Nephron (organoid): Measurements from ENCODE around the gene OR10G8.

Experiments
- H3K27ac Mint-ChIP-seq, 3 experiments: 2 replicates each; pipeline ENCODE4 v1.8.0; 2020; ENCODE audit warnings: mixed read lengths in 3 of 3, mild to moderate bottlenecking in 2 of 3, moderate library complexity in 1 of 3
- H3K27me3 Mint-ChIP-seq: 2 replicates; pipeline ENCODE4 v1.8.0; 2021; ENCODE audit warnings: low read depth, mild to moderate bottlenecking, moderate library complexity, mixed read lengths
- H3K36me3 Mint-ChIP-seq: 2 replicates; pipeline ENCODE4 v1.8.0; 2020; ENCODE audit warnings: low read depth, mixed read lengths
- H3K4me1 Mint-ChIP-seq: 2 replicates; pipeline ENCODE4 v1.8.0; 2020; ENCODE audit warnings: mixed read lengths
- H3K4me3 Mint-ChIP-seq, 3 experiments: 2 replicates each; pipeline ENCODE4 v1.8.0; 2020; ENCODE audit warnings: mild to moderate bottlenecking in 3 of 3, mixed read lengths in 3 of 3, moderate library complexity in 2 of 3
- H3K9me3 Mint-ChIP-seq: 2 replicates; pipeline ENCODE4 v1.8.0; 2020; ENCODE audit warnings: mixed read lengths
- TF ChIP-seq, protein P1 (sequence below), 3 experiments: fragments of 200-600 bp; sonication (generic); IDR thresholded peaks; one replicate each; pipeline ENCODE4 v1.5.0; 2021; ENCODE audit warnings: antibody characterized with exemption in 3 of 3; ENCODE audit not compliant: unreplicated experiment in 3 of 3

Gene OR10G8

DNA sequence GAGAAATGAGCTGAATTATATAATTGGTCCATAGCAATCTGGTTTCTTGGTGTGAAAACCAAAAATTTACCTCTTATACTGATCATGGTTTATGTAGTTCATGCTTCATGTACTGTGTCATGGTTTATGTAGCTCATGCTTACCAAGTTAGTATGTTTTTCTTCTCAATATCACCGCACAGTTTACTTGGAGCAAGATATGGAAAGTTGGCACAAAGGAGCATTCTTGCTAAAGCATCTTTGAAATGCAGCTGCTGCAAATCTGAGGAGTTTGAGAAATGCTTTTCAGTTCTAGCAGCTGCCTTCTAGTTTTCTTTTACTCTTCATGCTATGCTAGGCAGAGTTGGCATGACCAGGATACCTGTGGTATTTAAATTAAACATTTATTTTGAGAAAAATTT lies 10.1 kb downstream of the OR10G8 start:
- H3K27me3 Mint-ChIP-seq: no peaks in the 10 kb centered on the region
- no peaks in the 10 kb centered on the region for H3K4me1 Mint-ChIP-seq
- no peaks in the 10 kb centered on the region for H3K9me3 Mint-ChIP-seq
- TF ChIP-seq, protein P1, sequence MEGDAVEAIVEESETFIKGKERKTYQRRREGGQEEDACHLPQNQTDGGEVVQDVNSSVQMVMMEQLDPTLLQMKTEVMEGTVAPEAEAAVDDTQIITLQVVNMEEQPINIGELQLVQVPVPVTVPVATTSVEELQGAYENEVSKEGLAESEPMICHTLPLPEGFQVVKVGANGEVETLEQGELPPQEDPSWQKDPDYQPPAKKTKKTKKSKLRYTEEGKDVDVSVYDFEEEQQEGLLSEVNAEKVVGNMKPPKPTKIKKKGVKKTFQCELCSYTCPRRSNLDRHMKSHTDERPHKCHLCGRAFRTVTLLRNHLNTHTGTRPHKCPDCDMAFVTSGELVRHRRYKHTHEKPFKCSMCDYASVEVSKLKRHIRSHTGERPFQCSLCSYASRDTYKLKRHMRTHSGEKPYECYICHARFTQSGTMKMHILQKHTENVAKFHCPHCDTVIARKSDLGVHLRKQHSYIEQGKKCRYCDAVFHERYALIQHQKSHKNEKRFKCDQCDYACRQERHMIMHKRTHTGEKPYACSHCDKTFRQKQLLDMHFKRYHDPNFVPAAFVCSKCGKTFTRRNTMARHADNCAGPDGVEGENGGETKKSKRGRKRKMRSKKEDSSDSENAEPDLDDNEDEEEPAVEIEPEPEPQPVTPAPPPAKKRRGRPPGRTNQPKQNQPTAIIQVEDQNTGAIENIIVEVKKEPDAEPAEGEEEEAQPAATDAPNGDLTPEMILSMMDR (IDR thresholded peaks at IDR 0.05; ENCODE audit: unreplicated experiment in 3 of 3): no peak
- H3K36me3 Mint-ChIP-seq: no peaks in the 10 kb centered on the region
- H3K27ac Mint-ChIP-seq: no peak overlapping the region
- no peak overlapping the region for H3K4me3 Mint-ChIP-seq

DNA sequence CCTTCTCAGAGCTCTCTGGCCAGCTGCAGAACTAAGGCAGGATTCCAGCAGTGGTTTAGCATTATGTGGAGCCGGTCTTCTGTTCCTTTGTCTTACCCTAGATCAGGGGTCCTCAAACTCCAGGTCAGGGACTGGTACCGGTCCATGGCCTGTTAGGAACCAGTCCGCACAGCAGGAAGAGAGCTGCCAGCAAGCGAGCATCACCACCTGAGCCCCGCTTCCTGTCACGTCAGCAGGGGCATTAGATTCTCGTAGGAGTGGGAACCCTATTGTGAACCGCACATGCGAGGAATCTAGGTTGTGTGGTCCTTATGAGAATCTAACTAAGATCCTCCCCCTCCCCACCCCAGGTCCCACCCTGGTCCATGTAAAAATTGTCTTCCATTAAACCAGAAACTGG lies 13.0 kb downstream of the OR10G8 start:
- H3K36me3 Mint-ChIP-seq: no peaks in the 10 kb centered on the region
- H3K27ac Mint-ChIP-seq: no peak overlapping the region
- no peaks in the 10 kb centered on the region for H3K9me3 Mint-ChIP-seq
- H3K27me3 Mint-ChIP-seq: no peaks in the 10 kb centered on the region
- no peaks in the 10 kb centered on the region for H3K4me1 Mint-ChIP-seq
- TF ChIP-seq, protein P1 (IDR thresholded peaks at IDR 0.05; ENCODE audit: unreplicated experiment in 3 of 3): no peak
- no peak overlapping the region for H3K4me3 Mint-ChIP-seq

DNA sequence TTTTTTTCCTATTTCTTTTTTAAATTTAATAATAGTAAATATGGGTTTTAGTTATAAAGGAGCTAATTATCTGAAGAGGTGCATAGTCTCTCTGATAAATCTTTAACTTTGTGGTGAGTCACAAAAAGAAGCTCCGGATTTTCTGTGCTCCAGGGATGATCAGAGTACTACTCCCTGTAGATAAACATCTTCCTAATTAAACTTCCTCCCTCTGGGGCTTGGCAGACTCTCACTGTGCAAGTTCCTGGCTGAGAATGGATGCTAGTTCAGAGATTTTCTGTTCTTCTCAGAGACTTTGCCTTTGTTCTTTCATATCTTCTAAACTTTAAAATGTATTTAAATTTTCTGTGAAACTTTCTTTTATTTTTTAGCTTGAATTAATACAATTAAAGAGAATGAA lies 14.7 kb downstream of the OR10G8 start, which contains the start of gene OR10G7:
Gene OR10G7, minus strand, starts transcription at position 72 of the 400 bp plus-strand sequence. CDS start 2,324 bp downstream, outside the sequence.
- Mint-ChIP-seq H3K27me3 (no peaks in the 10 kb centered on the region), H3K4me1 (no peaks in the 10 kb centered on the region), H3K4me3 (no peak within 1 kb of the TSS), H3K9me3 (no peaks in the 10 kb centered on the region), H3K36me3 (no peaks in the 10 kb centered on the region), H3K27ac (no peak within 1 kb of the TSS)
- TF ChIP-seq, protein P1 (IDR thresholded peaks at IDR 0.05; ENCODE audit: unreplicated experiment in 3 of 3): no peak

GRCh38 chr11:124043420-124043819 lies 16.8 kb downstream of the OR10G8 start:
- Mint-ChIP-seq H3K4me1 (no peaks in the 10 kb centered on the region), H3K27ac (no peak overlapping the region), H3K27me3 (no peaks in the 10 kb centered on the region), H3K9me3 (no peaks in the 10 kb centered on the region), H3K36me3 (no peaks in the 10 kb centered on the region), H3K4me3 (no peak overlapping the region)
- TF ChIP-seq, protein P1 (IDR thresholded peaks at IDR 0.05; ENCODE audit: unreplicated experiment in 3 of 3): no peak

DNA sequence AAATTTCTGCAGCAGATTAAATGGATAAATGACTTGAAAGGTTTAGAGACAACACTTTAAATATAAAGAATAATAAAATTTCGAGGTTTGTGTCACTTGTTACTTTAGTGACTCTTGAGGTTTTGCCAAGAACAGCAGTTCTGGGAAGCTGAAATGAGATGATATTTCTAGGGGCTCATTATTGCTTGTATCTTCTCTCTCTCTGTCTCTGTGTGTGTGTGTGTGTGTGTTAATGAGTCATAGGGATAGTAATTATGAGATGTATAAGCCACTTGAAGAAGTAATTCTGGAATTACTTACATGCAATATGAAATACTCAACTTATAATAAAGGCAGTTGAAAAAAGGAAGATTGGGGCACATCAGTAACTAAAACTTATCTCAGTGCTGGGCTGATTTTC lies 24.1 kb downstream of the OR10G8 start:
- TF ChIP-seq, protein P1 (IDR thresholded peaks at IDR 0.05; ENCODE audit: unreplicated experiment in 3 of 3): no peak
- Mint-ChIP-seq H3K36me3 (no peaks in the 10 kb centered on the region), H3K9me3 (no peaks in the 10 kb centered on the region), H3K4me3 (no peak overlapping the region), H3K4me1 (no peaks in the 10 kb centered on the region), H3K27me3 (peaks cover 3% of the 10 kb centered on the region), H3K27ac (no peak overlapping the region)

GRCh38 chr11:124052966-124053365 lies 26.4 kb downstream of the OR10G8 start:
- no peak overlapping the region for H3K4me3 Mint-ChIP-seq
- H3K9me3 Mint-ChIP-seq: peaks cover 2% of the 10 kb centered on the region
- TF ChIP-seq, protein P1 (IDR thresholded peaks at IDR 0.05; ENCODE audit: unreplicated experiment in 3 of 3): no peak
- peaks cover 3% of the 10 kb centered on the region for H3K27me3 Mint-ChIP-seq
- no peaks in the 10 kb centered on the region for H3K4me1 Mint-ChIP-seq
- no peaks in the 10 kb centered on the region for H3K36me3 Mint-ChIP-seq
- no peak overlapping the region for H3K27ac Mint-ChIP-seq
